GM21390 (cell line): Measurements from ENCODE around the gene MORC1.
A peak's percentile ranks its signal among the peaks of the same experiment; 100 is the strongest.

Source experiments
- ATAC-seq: cut with Tn5 transposase; IDR thresholded peaks from one replicate; pipeline ENCODE4 v1.9.1; 2021; ENCODE audit not compliant: unreplicated experiment

The MORC1 gene

DNA sequence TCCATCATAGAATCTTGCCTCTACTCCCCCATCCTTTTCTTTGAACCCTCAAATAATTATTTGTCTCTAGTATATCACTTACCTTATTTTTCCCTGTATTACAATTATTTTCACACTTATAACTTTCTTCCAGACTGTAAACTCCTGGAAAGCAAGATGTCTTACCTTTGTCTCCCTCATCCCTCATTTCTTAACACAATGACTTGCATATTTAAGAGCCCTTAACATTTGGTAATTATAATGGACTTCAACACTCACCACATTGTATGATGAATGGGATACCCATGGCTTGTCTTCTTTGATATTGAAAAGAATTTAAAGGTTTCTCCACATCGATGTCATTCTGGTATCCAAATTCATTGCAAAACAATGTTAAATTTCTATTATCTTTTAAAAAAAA lies 82.9 kb downstream of the MORC1 start:
- no peak for ATAC-seq

DNA sequence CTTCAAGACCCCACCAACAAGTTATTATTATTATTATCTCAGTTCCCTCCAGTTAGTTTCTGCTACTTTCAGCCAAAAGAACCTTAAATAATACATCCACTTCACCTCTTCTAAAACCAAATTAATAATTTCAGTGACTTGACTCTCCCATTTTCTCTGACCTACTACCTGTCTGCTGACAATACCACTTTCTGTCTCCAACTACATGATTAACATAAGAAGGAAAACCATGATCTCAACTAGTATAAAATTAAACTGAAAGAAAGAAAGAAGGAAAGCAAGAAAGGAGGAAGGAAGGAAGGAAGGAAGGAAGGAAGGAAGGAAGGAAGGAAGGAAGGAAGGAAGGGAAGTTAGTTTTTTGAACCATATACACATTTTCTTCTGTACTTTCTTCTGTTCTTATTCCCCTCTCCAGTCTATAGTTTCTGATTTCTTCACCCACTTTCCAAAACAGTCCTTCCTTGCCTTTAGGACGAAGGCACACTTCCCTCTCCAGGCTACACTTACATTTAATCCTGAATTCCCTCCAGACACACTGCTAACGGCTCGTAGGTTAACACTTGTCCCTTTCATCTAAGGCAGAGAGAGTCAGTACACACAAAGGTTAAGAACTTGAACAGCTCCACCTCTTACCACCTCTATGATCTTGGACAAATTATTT lies 84.8 kb downstream of the MORC1 start:
- ATAC-seq, result no peak

DNA sequence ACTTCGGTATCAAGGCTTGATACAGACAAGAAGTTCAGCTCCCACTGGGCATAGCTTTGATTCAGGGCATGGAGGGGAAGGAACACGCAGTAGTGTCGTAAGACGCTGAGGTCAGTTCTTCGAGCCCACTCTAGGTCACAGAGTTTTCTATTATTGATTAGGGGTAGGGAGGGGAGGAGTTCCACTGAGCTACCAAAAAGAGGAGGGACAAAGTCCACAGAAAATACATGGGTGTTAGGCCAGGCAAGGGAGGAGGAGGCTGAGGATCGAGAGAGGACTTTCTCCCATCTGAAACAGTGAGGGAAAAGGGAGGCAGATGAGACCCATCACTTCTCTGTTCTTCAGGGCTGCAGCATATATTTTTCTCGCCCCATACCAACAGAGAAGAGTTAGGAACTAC lies 89.2 kb downstream of the MORC1 start:
- no peak for ATAC-seq

DNA sequence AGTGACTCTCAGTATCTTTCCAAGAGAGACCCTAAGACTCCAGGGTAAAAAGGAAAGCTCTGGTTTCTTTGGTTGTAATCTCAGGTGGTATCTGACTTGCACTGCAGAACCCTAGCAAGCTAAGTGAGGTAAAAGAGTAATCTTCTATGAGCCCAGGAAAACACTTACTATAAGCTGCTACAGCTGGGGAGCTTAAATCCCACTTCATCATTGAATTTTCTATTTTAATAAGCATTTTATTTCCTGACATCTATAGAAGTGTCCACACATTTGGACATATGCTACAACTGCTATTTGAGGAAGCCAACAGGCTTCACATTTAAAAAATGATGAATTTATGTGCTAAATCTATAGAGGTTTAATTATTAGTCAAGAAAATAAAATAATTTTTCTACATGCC lies 91.1 kb downstream of the MORC1 start:
- no peak for ATAC-seq

DNA sequence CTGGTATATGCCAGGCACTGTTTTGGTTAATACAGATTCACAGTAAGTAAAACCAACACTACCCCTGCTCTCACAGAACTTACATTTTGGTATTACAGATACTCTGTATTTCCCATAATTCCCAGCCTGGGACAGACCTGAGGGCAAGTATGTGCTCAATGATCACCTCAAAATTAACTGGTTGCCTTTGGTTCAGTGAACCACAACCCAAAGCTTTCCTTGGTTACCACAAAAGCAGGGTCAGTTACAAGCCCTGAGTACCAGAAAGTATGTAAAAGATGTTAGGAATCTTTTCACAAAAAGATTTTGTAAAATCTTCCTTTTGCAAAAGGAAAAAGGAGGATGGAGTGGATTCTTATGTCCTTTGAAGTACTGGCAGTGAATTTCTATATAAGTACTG lies 92.0 kb downstream of the MORC1 start:
- ATAC-seq, result no peak

DNA sequence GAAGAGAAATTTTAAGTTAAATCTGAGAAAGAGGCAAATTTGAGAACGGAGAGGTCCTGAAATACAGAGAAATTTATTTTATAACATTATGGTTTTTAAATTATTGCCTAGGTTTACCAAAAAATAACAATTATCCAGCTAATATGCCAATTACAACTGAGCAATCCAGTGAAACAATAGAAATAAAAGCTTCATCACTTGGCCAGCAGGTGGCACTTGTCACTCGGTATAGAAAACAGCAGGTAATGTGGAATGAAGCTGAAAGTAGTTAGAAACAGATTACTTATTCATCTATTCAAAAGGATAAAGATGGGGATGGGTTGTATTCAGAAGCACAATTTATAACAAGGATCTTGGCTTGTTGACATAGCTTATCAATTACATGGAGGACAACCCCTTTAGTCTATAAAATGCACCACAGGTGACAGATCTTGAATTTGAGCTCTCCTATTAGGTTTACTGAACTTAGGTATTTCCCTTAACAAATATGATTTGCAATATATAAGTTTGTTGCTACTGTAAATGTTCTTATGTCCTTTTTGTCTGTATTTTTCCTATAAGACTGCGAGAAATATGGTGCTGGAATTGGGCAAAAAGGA lies 94.2 kb downstream of the MORC1 start:
- peak; percentile 89 for ATAC-seq

DNA sequence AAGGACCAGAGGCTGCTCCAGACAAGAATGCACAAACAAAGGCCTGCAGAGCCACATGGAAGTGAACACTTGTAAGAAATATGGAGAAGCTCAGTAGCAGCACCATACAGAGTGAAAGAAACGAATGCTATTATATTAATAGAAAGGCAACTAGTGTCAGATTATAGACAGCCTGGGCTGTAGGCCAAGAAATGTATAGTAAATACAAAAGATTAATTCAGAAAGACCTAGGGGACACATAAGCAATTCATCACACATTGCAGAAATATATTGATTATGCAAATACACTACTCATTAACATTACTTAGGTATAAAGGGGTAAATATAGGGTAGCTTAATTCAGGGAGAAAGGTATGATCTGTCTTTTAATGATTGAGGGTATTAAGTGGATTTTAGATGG lies 94.8 kb downstream of the MORC1 start:
- no peak for ATAC-seq

DNA sequence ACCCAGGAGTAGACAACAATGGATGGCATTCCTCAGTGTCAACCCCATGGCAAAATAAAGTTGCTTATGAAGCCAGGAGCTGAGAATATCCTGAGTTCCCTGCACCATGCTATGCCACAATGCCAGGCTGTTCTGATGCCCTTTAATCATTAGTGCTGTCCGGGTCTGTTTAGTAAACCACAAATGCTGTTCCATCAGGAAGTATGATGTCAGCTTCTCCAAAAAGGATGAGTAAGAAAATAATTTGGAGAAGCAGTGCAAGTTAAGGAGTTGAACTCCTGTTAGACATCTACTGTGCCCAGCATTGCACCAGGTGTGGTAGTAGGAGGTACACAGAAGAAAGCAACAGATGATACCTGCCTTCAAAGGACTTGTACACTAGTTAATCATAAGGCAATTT lies 96.4 kb downstream of the MORC1 start:
- no peak for ATAC-seq

DNA sequence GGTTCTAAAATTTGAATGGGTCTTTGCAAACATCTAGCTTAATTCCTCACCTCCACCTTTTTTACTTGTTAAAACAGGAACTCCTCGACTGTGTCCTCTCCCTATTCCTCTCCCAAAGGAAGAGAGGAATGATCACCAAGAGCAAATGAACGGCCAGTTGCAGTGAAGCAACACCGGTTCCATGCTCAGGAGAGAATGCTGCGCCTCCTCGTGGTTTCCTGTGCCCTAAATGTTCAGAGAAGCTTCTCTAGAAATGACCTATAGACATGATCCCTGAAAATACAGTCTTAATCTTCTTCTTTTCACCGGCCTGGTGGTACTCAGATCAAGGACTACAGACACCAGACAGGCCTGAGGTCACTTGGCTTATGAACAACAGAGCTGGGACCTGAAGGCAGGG lies 99.1 kb downstream of the MORC1 start:
- ATAC-seq, result no peak

DNA sequence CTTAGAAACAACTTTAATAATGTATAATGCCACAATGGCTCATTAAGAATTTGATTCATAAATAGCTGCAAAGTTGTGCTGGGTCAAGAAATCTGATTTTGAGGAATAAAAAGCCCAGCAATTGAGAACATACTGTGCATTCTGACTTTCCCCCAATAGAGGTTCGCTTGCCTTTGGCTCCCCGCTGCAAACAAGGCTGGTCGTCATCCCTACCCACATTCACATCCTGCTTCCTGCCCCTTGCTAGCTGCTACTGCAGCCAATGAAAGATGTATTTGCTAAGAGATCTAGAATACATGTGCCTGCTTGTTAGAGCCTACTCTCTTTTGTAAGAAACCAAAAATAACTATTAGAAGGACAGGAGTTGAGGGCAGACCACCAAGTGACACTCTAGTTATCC lies 112.5 kb downstream of the MORC1 start:
- ATAC-seq, result no peak

DNA sequence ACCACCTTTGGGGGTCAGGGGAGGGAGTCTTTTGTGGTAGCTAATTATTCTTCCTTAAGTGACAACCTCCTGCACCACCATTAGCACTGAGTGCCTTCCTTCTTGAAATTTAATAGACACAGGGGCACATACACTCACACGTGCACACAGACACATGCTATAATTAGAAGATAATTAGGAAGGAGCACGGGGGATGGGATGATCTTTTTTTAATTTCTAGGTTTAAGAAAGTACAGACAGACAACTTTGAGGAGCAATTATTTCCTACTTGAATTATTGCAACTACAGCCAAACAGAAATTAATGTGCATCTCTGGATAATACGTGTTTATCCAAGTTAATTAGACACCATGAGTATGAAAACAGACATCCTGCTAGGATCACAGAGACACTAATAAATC lies 119.5 kb downstream of the MORC1 start:
- ATAC-seq, result no peak

DNA sequence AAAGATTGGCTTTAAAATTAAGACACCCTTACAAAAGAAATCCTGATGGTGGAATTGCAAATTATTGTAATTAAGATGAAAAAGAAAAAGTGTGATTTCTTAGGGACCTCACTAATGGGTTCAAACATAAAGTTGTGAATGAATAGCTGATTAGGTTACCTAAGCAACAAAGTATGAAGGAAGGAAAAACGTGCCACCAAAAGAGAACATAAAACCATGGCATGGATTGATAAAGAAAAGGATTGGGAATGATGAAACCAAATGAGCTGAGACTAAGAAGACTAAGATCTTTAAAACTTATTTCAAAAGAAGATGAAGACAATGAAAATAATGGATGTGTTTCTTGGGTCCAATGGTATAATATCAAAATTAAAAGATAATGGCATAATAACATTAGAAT lies 132.1 kb downstream of the MORC1 start:
- no peak for ATAC-seq

DNA sequence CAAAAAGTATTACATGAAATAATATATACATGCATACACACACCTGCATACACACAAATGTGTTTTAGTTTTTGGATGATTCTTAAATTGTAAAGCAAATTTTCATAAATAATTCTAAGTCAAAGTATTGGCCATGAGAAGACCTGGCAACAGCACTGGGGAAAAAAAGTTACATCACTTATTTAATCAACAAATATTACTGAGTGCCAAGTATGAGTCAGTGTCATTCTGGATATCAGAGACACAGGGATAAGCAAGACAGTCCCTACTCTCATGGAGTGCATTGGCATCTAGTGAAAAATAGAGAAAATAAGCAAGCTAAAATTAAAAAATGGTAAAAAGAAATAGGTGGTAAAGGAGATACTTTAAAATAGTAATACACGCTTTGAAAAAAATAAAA lies 134.9 kb downstream of the MORC1 start:
- ATAC-seq, result no peak

DNA sequence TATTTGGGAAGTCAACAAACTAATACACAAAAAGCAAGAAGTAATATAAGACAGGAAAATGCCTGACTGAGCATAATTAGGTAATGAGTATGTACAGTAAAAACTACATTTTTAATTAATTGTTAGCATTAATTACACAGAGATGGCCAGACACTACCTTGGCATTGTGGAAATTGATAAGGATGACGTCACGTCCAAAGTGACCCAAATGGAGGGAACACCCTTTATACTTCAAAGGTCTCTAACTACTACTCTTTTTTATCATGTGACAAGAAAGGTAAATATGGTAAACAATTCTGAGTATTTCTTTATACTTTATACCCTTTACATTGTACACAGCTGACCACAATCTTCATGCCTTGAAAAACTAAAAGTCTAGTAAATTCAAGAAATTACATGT lies 141.9 kb downstream of the MORC1 start:
- ATAC-seq, result no peak

DNA sequence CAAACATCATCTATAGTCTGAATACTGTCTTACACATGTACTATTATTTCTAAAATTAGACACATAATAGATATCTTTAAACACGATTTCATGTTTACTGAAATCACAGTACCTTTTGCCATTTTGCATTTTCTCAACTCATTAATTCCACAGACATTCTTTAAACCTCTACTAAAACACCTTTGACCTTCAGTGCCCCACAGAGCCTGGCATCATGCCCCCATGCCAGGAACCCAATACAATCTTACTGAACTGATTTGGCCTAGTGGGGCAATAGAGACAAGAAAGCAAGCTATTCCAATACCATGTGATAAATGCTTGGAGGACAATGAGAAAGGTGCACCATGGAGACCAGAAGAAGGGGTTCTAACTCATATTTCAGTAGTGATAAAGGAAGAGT lies 144.9 kb downstream of the MORC1 start:
- no peak for ATAC-seq

DNA sequence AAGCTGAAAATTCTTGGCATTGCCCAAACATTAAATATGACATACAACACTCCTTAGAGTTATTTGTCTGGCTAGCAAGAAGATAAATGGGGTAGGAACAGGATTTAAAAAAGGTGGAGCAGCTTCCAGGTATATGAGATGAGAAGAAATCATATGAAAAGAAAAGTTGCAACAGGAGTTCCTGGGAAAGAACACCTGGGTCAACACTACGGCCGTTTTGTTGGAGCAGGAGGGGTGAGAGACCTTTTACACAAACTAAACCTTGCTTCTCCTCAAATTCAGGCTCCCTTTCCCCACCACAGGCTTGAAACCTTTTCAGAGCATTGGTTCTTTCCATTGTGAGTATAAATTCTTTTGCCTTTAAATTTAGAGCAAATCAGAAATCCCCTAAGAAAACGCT lies 145.5 kb downstream of the MORC1 start:
- no peak for ATAC-seq

DNA sequence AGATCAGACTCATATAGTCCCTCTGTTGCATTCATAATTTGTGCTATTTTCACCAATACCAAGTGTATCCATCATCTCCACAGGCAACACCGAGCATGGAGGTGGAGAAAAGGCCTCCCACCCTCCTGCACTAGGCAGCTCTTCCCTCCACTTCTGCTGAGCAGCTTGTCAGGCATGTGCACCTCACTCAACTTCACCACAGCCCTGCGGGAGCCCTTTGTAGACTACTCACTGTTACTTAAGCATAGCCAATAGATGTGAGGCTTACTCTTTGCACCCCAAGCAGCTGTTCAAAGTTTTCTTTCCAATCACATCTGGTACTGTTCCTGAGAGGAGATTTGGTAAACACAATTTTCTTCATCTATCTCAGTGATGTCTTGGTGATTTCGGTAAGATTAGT lies 147.4 kb downstream of the MORC1 start:
- ATAC-seq, result no peak

DNA sequence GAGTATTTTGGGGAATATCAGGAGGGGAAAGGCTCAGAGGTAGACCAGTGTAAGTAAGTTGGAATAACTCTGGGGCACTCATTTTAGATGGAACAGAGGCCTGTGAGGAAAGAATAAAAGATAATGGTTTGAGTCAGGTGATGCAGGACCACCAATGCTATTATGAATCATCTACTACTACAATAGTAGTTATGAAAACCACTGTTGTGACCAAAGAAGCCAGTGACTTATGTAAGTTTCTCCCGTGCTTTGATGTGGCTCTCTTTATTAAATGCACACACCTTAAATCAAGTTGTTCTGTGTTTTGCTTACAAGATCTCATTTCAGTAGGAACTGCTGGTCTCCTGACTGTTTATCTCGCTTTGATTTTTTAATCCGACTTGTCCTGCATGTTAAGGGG lies 151.2 kb downstream of the MORC1 start:
- ATAC-seq, result no peak

DNA sequence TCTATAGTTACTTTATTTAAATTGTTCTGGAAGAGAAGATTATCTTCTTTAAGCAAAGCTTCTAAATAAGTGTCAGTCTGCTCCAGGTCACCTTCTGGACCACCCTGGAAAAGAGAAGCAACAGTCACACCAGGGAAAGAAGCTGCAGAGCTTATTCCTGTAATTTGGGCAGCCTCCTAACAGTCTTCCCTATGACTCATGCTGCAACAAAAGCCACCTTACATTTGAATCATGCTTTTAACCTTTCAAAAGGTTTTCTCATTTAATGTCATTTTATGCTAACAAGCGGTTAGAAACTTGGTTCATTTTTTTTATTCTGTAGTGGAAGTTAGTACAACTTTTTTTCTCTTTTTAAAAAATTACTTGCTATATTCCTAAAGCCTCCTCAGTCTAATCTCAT lies 158.9 kb downstream of the MORC1 start:
- ATAC-seq, result no peak

DNA sequence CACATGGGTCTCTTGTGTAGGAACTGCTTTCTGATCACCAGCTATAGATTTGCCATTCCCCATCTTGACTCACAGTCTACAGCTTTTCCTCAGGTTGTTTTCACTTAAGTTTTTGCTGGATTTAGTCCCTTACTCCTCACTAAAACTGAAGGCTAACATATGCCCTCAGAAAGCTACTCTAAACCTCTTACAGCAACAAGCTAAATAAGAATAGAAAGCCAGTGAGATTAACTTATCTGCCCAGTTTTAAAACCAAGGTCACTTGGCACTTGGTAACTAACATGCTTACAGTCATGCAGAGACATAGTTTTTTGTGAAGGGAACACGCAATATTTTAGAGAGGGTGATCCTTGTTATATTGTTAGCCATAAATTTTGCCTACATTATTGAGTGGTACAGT lies 164.2 kb downstream of the MORC1 start, which contains the start of gene GUCA1C:
Gene GUCA1C, minus strand, starts transcription at position 180 of the 400 bp plus-strand sequence. Its CDS starts 117 bp downstream, at position 63.
- no peak for ATAC-seq

DNA sequence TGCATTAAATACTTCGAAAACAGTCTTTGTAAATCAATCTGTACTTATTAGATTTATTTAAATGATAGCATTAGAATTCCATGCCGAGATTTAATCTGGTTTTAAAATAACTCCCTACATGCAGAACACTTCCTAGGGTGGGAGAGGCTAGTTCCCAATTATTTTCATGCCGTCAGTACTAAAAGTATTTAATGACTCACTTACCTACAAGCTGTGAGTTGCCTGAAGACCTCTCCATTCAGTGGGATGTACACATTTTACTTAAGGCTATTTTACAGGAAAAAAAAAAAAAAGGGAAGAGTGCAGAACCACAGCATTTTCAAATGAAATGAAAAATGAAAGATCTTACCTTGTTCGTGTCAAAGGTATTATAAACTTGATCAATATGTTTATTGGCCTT lies 164.7 kb downstream of the MORC1 start:
- no peak for ATAC-seq

DNA sequence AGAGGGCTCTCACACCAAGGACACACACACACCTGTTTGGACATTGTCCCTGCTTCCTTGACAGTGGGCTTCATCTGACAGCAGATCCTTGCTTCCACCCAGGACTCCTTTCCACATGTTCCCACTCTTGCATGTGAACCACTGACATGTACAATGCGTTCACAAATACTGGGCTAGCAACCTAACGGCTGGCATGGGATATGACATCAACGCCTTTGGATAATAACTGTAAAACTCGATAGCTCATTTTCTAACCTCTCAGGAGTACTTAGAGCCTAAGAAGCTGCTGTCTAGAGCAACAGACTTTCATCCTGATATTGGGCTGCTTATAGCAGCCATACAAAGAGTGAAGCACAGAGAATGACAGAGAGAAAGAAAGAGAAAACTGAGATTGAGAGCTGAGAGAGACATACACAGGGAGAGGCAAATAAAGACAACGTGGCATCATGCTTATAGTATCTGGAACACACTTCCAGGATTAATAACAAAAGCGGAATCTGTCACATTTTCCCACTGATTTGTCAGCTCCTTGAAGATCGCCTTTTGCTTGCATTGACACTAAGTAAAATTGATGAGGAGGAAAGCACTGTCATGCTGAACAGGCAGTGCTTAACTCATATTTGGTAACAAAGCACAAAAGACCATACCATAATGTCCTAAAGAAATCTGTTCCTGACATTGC lies 166.0 kb downstream of the MORC1 start:
- ATAC-seq, result no peak

DNA sequence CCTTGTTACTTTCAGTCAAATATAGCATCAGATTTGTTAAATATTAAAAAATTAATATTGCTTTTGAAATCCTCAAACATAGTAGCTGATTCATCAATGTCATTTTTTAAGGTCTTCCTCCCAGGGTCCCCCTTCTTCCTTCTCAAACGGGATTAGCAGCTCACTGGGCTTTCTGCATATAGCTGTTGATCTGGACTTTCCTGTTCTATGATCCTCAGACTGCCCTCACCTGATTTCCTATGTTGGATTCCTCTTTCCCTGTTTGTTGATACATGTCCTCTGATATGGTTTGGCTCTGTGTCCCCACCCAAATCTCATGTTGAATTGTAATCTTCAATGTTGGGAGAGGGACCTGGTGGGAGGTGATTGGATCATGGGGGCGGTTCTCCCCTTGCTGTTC lies 170.1 kb downstream of the MORC1 start:
- ATAC-seq, result no peak
